Nephron (organoid): Measurements from ENCODE around the gene ADAMTS10.

Source experiments
- H3K27ac Mint-ChIP-seq, 3 experiments: 2 replicates each; pipeline ENCODE4 v1.8.0; 2020; ENCODE audit warnings: mixed read lengths in 3 of 3, mild to moderate bottlenecking in 2 of 3, moderate library complexity in 1 of 3
- H3K27me3 Mint-ChIP-seq: 2 replicates; pipeline ENCODE4 v1.8.0; 2021; ENCODE audit warnings: low read depth, mild to moderate bottlenecking, moderate library complexity, mixed read lengths
- H3K36me3 Mint-ChIP-seq: 2 replicates; pipeline ENCODE4 v1.8.0; 2020; ENCODE audit warnings: low read depth, mixed read lengths
- H3K4me1 Mint-ChIP-seq: 2 replicates; pipeline ENCODE4 v1.8.0; 2020; ENCODE audit warnings: mixed read lengths
- H3K4me3 Mint-ChIP-seq, 3 experiments: 2 replicates each; pipeline ENCODE4 v1.8.0; 2020; ENCODE audit warnings: mild to moderate bottlenecking in 3 of 3, mixed read lengths in 3 of 3, moderate library complexity in 2 of 3
- H3K9me3 Mint-ChIP-seq: 2 replicates; pipeline ENCODE4 v1.8.0; 2020; ENCODE audit warnings: mixed read lengths
- CTCF ChIP-seq, 3 experiments: fragments of 200-600 bp; sonication (generic); IDR thresholded peaks; one replicate each; pipeline ENCODE4 v1.5.0; 2021; ENCODE audit warnings: antibody characterized with exemption in 3 of 3; ENCODE audit not compliant: unreplicated experiment in 3 of 3

Gene ADAMTS10

GRCh38 chr19:8589177-8589714 lies 21.3 kb downstream of the ADAMTS10 start:
- H3K27ac Mint-ChIP-seq, result no peak overlapping the region
- H3K4me3 Mint-ChIP-seq, result no peak overlapping the region
- H3K36me3 Mint-ChIP-seq, result peaks cover 24% of the 10 kb centered on the region
- peaks cover 7% of the 10 kb centered on the region for H3K27me3 Mint-ChIP-seq
- TF ChIP-seq CTCF (IDR thresholded peaks at IDR 0.05; ENCODE audit: unreplicated experiment in 3 of 3), result no peak
- H3K9me3 Mint-ChIP-seq, result no peaks in the 10 kb centered on the region
- peaks cover 5% of the 10 kb centered on the region for H3K4me1 Mint-ChIP-seq

- TF ChIP-seq CTCF (IDR thresholded peaks at IDR 0.05; ENCODE audit: unreplicated experiment in 3 of 3), result peak; percentile 46 to 67 (median 53)
- Mint-ChIP-seq H3K9me3 (no peaks in the 10 kb centered on the region), H3K4me1 (no peaks in the 10 kb centered on the region), H3K4me3 (no peak overlapping the region), H3K27ac (no peak overlapping the region), H3K27me3 (no peaks in the 10 kb centered on the region), H3K36me3 (peaks cover 15% of the 10 kb centered on the region)
These were observed 24.4 kb downstream of the ADAMTS10 start for GRCh38 chr19:8585894-8586750.

- no peaks in the 10 kb centered on the region for H3K9me3 Mint-ChIP-seq
- H3K36me3 Mint-ChIP-seq, result peaks cover 15% of the 10 kb centered on the region
- H3K27ac Mint-ChIP-seq, result no peak overlapping the region
- H3K4me1 Mint-ChIP-seq, result no peaks in the 10 kb centered on the region
- H3K4me3 Mint-ChIP-seq, result no peak overlapping the region
- no peaks in the 10 kb centered on the region for H3K27me3 Mint-ChIP-seq
- TF ChIP-seq CTCF (IDR thresholded peaks at IDR 0.05; ENCODE audit: unreplicated experiment in 3 of 3), result no peak
These were observed 25.3 kb downstream of the ADAMTS10 start for GRCh38 chr19:8584965-8585893.

- Mint-ChIP-seq H3K9me3 (no peaks in the 10 kb centered on the region), H3K36me3 (peaks cover 9% of the 10 kb centered on the region), H3K4me1 (peaks cover 9% of the 10 kb centered on the region), H3K4me3 (no peak overlapping the region), H3K27ac (no peak overlapping the region), H3K27me3 (peaks cover 21% of the 10 kb centered on the region)
- peak; percentile 100 for TF ChIP-seq CTCF (IDR thresholded peaks at IDR 0.05; ENCODE audit: unreplicated experiment in 3 of 3)
These were observed 29.7 kb downstream of the ADAMTS10 start for GRCh38 chr19:8580710-8581281.

GRCh38 chr19:8578642-8579265 lies 31.8 kb downstream of the ADAMTS10 start:
- Mint-ChIP-seq H3K9me3 (no peaks in the 10 kb centered on the region), H3K36me3 (peaks cover 3% of the 10 kb centered on the region), H3K27ac (no peak overlapping the region), H3K4me3 (no peak overlapping the region), H3K27me3 (peaks cover 26% of the 10 kb centered on the region), H3K4me1 (peaks cover 12% of the 10 kb centered on the region)
- TF ChIP-seq CTCF (IDR thresholded peaks at IDR 0.05; ENCODE audit: unreplicated experiment in 3 of 3), result peak; percentile 90 to 93 (median 91)
